Measurements from ENCODE around the gene TSPAN31. TPM values are rescaled to one million over a fixed set of nuclear protein-coding genes. Genes with fewer than 3 reads are reported as not detected.

Gene TSPAN31
- total and polyA plus RNA-seq, 2 experiments from 2014 or later: 15.5 to 15.6 TPM

GRCh38 chr12:57732270-57732669 lies 12.6 kb upstream of the TSPAN31 start (continued):
- TF ChIP-seq REST (IDR thresholded peaks at IDR 0.05; ENCODE audit: unreplicated experiment): no peak

GRCh38 chr12:57732726-57733593 lies 11.9 kb upstream of the TSPAN31 start:
- H3K9me2 ChIP-seq (ENCODE audit: insufficient read depth): no peaks in the 10 kb centered on the region
- H3K36me3 ChIP-seq (ENCODE audit: insufficient read depth): no peaks in the 10 kb centered on the region
- H3K36me3 Mint-ChIP-seq (ENCODE audit: low read depth): no peaks in the 10 kb centered on the region; the same call in 2 of the 3 replicates
- no peak overlapping the region for H3K27ac Mint-ChIP-seq
- no peak overlapping the region for H2AFZ ChIP-seq
- ATAC-seq (no peak), DNase-seq (ENCODE audit: low spot score) (no peak)
- H3K27me3 ChIP-seq (ENCODE audit: insufficient read depth): peaks cover 100% of the 10 kb centered on the region
- H3K27me3 Mint-ChIP-seq (ENCODE audit: insufficient read depth, low read depth, poor library complexity): peaks cover 95% of the 10 kb centered on the region
- no peaks in the 10 kb centered on the region; the same call in 1 of the 2 replicates for H4K20me1 ChIP-seq (replicated peaks; ENCODE audit: insufficient read depth)
- no peak overlapping the region for H3K4me3 Mint-ChIP-seq
- peaks cover 15% of the 10 kb centered on the region for H3K4me1 ChIP-seq (ENCODE audit: insufficient read depth)
- peaks cover 10% of the 10 kb centered on the region for H3F3A ChIP-seq (replicated peaks; ENCODE audit: low read depth)
- H3K9me3 Mint-ChIP-seq: peaks cover 2% of the 10 kb centered on the region
- peaks cover 24% of the 10 kb centered on the region for H3K4me1 Mint-ChIP-seq
- no peak overlapping the region for H3K4me3 ChIP-seq
- H3K79me2 ChIP-seq (replicated peaks; ENCODE audit: insufficient read depth): no peaks in the 10 kb centered on the region
- no peak overlapping the region for H3K27ac ChIP-seq (ENCODE audit: low read depth)
- H3K4me2 ChIP-seq: no peak overlapping the region
- TF ChIP-seq NANOG (IDR thresholded peaks at IDR 0.05; ENCODE audit: borderline replicate concordance): no peak
- no peak for TF ChIP-seq REST (IDR thresholded peaks at IDR 0.05; ENCODE audit: unreplicated experiment)
- no peak for TF ChIP-seq STAT1 (IDR thresholded peaks at IDR 0.05; ENCODE audit: unreplicated experiment)
- TF ChIP-seq ZNF331 (CRISPR knock-in tag; IDR thresholded peaks at IDR 0.05; ENCODE audit: low read depth): no peak
- TF ChIP-seq CREB1 (CRISPR knock-in tag; IDR thresholded peaks at IDR 0.05; ENCODE audit: low read depth): no peak
- no peak for TF ChIP-seq ZNF462 (CRISPR knock-in tag; IDR thresholded peaks at IDR 0.05)
- no peak for TF ChIP-seq POLR2AphosphoS5 (IDR thresholded peaks at IDR 0.05; ENCODE audit: low read depth)
- TF ChIP-seq ZNF114 (CRISPR knock-in tag; IDR thresholded peaks at IDR 0.05): no peak
- no peak for TF ChIP-seq ETS1 (IDR thresholded peaks at IDR 0.05)

All from GM23338 (cell line).